Smooth muscle cell of bladder (primary cell): ENCODE results near the gene ATXN7L1. TPM values are rescaled to one million over a fixed set of nuclear protein-coding genes. Genes with fewer than 3 reads are reported as not detected.

Experiments used
- total RNA-seq: library from RNA; depleted of rRNA; stranded (reverse); fragments of >200 nt; gene quantifications from 2 replicates; pipeline ENCODE4 v1.2.3, GENCODE V29; 2014

ATXN7L1 gene
- 5.3 and 5.5 TPM in 2 replicates for total RNA-seq

GRCh38 chr7:105876091-105876963, at the start of gene ATXN7L1:
Gene ATXN7L1 (minus strand): TSS chr7:105876599. CDS start chr7:105876558, 41 bp downstream.

GRCh38 chr7:105581066-105581811, 295.2 kb downstream of the ATXN7L1 start, which contains the start of gene EFCAB10:
Gene EFCAB10 (minus strand): TSS chr7:105581493. CDS start chr7:105581463, 30 bp downstream.

Other genes with a start within 250 kb of the ATXN7L1 start
- gene CDHR3, start 86.7 kb upstream of the ATXN7L1 start, total RNA-seq = 3.8 TPM in 2 replicates
- gene SYPL1, start 235.7 kb upstream of the ATXN7L1 start, total RNA-seq = 31.1 and 39.0 TPM in 2 replicates